ENCODE results near the gene UBE4B.
"Not testable (repeated sequence)": the region's sequence is repeated elsewhere in the genome, so short reads cannot be mapped to it uniquely, and the experiment has no call there.

Gene UBE4B

DNA sequence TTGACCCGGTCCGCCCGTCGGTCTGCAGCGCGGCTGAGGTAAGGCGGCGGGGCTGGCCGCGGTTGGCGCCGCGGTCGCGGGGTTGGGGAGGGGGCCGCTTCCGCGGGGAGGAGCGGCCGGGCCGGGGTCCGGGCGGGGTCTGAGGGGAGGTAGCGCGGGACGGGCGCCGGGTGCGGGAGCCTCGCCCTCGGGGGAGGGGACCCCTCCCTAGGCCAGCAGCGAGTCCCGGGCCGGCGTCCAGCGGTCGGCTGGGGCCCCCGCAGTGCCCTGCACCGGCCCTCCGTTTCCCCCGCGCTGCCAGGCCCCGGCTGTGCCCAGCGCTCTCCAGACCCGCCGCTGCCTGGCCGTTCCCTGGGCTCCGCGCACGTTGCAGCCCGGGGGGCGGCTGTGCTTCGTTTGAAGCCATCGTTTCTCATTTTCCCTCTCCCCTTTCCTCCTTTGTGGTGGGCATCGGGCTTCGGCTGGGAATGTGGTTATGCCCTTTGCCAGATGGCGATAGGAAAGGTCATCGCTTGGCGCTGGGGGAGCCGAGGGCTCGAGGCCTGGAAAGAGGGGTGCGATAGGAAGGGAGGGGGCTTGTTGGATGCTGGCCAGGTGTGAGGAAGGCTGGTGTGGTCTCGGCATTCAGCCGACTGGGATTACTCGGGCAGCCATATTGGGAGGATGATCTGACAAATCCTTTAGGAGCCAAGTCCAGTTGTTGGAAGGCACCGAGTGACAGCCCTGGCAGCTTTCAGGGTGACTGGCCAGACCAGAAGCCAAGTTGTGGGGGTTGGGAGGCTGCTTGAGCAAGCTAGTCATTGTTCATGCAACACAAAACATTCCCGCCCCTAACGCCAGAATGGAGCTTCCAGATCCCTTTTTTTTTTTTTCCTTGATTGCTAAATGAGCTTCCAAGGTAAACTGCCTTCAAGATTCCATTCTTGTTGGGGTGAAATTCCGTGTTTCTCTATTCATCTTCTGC is 178.4 kb downstream of the UBE4B start:
- DNase-seq (ENCODE audit: low read depth, low spot score): peak; percentile 91

DNA sequence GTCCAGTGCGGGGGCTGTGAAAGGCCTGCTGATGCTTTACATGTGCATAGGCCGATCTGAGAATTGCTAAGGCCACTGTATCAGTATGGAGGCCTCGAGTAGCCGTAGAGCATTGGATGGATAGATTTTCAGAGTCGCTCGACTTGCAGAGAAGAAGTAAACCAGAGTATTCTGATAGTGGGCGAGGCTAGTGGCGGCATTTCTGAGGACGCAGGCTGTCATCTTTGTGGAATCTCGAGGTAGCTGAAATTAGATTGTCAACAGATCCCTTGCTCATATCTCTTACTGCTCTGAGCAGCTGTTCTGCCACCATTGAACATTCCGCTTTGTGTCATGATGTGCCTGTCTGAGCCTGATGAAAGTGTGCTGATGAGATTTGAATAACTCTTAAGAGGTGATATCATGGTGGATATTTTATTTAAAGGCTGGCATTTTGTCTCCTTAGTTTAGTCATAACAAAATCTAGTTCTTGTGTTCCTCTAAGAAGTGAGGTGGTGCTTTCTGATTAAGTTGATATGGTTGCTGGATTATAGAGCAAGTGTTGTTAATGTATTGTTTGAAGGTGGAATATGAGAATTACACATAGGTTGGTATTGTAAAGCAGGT is 179.2 kb downstream of the UBE4B start:
- DNase-seq (ENCODE audit: low read depth, low spot score): no peak

DNA sequence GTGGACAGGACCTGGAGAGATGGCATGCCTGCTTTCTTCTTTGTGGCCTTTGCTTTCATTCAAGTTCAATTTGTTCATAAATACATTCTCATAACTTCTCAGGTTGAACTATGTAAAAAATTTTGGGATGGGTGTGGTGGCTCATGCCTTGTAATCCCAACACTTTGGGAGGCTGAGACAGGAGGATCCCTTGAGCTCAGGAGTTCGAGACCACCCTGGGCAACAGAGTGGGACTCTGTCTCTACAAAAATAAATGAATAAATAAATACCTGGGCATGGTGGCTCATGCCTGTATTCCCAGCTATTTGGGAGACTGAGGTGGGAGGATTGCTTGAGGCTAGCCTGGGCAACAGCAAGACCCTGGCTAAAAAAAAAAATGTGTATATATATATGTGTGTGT is 179.7 kb downstream of the UBE4B start:
- DNase-seq (ENCODE audit: low read depth, low spot score): no peak

- DNase-seq (ENCODE audit: low read depth, low spot score): no peak
Measured at GRCh38 chr1:10213186-10213705, 180.5 kb downstream of the UBE4B start.

DNA sequence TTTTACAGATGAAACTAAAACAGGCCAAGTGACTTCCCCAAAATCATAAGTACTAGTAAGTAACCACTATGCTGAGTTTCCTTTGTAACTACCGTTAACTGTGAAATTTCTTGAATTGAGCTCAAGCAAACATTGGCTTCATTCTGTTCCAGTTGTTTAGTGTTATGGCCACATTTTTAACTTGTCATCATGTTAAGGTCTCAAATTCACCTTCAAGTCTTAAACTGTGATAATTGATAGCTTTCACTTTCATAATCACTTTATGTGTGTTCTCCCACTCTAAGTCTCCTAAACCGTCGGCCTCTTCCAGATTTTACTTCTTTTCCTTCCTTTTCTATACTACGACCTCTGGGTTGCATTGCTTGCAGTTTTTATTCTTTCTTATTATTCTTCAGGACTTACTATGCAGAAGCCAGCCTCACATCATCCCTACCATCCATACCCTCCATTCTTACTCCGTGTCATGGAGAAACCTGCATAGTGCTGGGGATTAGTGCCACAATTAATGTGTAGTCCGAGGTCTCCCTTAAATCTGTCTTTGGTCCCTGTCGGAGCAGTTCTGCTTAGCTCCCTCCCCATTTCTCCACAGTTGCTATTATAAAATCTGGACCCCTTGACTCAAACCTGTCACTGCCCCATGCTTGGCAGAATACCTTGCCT is 183.5 kb downstream of the UBE4B start:
- DNase-seq (ENCODE audit: low read depth, low spot score): no peak

GRCh38 chr1:10217748-10218441 is 185.1 kb downstream of the UBE4B start:
- DNase-seq (ENCODE audit: low read depth, low spot score): peak; percentile 76

GRCh38 chr1:10220200-10220599 is 187.4 kb downstream of the UBE4B start:
- no peak for DNase-seq (ENCODE audit: low read depth, low spot score)

GRCh38 chr1:10220657-10221056 is 187.9 kb downstream of the UBE4B start:
- not testable (repeated sequence) for DNase-seq (ENCODE audit: low read depth, low spot score)

DNA sequence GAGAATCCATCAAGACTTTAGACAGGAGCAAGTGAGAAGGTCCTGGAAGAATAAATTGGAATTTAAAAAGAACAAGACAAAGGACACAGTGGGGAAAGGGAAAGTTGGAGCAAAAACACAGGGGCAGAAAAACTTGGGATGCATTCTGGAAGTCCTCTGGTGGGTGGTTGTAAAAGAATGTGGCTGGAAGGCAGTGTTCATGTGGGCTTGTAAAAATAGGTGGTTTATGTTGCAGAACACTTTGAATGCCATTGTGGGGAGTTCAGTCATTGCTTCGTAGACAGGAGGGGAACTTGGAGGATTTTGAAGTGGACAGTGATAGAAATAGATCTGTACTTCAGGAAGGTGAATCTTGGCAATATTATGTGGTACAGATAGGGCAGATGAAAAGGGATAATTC is 192.8 kb downstream of the UBE4B start:
- DNase-seq (ENCODE audit: low read depth, low spot score): peak; percentile 83

GRCh38 chr1:10228528-10228927 is 195.8 kb downstream of the UBE4B start:
- DNase-seq (ENCODE audit: low read depth, low spot score): no peak

DNA sequence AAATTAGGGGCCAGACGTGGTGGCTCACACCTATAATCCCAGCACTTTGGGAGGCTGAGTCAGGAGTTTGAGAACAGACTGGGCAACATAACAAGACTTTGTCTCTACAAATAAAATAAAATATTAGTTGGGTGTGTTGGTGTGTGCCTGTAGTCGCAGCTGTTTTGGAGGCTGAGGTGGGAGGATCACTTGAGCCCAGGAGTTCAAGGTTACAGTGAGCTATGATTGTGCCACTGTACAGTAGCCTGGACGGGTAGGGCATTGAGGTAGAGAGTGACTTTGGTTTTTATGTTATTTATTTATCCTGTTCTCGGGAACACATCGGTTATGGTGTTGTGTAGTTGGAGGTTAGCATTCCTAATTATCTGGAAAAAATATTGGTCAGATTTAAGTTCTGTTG is 197.1 kb downstream of the UBE4B start:
- DNase-seq (ENCODE audit: low read depth, low spot score): no peak

All from astrocyte of the hippocampus (primary cell).